WTC11 (cell line): ENCODE results near the gene GLYR1. TPM values are rescaled to one million over a fixed set of nuclear protein-coding genes. Genes with fewer than 3 reads are reported as not detected.

Experiments
- ATAC-seq: fragments of 200-7000 bp; cut with Tn5 transposase; 2 replicates; pipeline ENCODE4 v1.10.0; 2021; ENCODE audit warnings: mild to moderate bottlenecking, moderate library complexity
- CTCF ChIA-PET: fragments of 300-600 bp; sonication (Branson Sonifier 250); formaldehyde crosslinking; loops from one replicate; lab custom pipeline; 2021; ENCODE audit warnings: antibody characterized with exemption; lab: Charles Lee
- POLR2A ChIA-PET: fragments of 350-600 bp; sonication (Branson Sonifier 250); formaldehyde crosslinking; loops from one replicate; lab custom pipeline; 2021; ENCODE audit warnings: antibody characterized with exemption; lab: Charles Lee
- DNase-seq: peaks from one replicate; pipeline ENCODE4 v3.0.0; 2021; ENCODE audit warnings: low spot score
- H3K27ac Mint-ChIP-seq: 2 replicates; pipeline ENCODE4 v1.8.0; 2021; ENCODE audit warnings: mixed read lengths
- H3K27me3 Mint-ChIP-seq: 2 replicates; pipeline ENCODE4 v1.8.0; 2021; ENCODE audit warnings: low read depth, mild to moderate bottlenecking, moderate library complexity, mixed read lengths
- H3K36me3 Mint-ChIP-seq: 2 replicates; pipeline ENCODE4 v1.8.0; 2021; ENCODE audit warnings: mixed read lengths
- H3K4me1 Mint-ChIP-seq: 2 replicates; pipeline ENCODE4 v1.8.0; 2022; ENCODE audit warnings: mixed read lengths
- H3K4me3 Mint-ChIP-seq: 2 replicates; pipeline ENCODE4 v1.8.0; 2021; ENCODE audit warnings: mild to moderate bottlenecking, moderate library complexity, mixed read lengths
- H3K9me3 Mint-ChIP-seq: 2 replicates; pipeline ENCODE4 v1.8.0; 2021; ENCODE audit warnings: mixed read lengths
- CTCF ChIP-seq: fragments of 200-600 bp; IDR thresholded peaks from 2 replicates; pipeline ENCODE4 v1.8.0; 2022; ENCODE audit warnings: antibody characterized with exemption
- ETV6 ChIP-seq: sonication (generic); formaldehyde crosslinking; IDR thresholded peaks from 2 replicates; pipeline ENCODE4 v1.8.1; 2022; ENCODE audit warnings: mild to moderate bottlenecking, missing genetic modification reagents
- MAX ChIP-seq: sonication (generic); formaldehyde crosslinking; IDR thresholded peaks from 2 replicates; pipeline ENCODE4 v1.8.0; 2022; ENCODE audit warnings: mild to moderate bottlenecking, missing genetic modification reagents
- MYBL2 ChIP-seq: sonication (generic); formaldehyde crosslinking; IDR thresholded peaks from 2 replicates; pipeline ENCODE4 v1.8.1; 2023; ENCODE audit warnings: mild to moderate bottlenecking, moderate library complexity, missing genetic modification reagents
- NR2C2 ChIP-seq: sonication (generic); formaldehyde crosslinking; IDR thresholded peaks from 2 replicates; pipeline ENCODE4 v1.8.0; 2022; ENCODE audit warnings: mild to moderate bottlenecking, missing genetic modification reagents
- STAT6 ChIP-seq: sonication (generic); formaldehyde crosslinking; conservative IDR thresholded peaks from 2 replicates; pipeline ENCODE4 v1.8.1; 2023; ENCODE audit warnings: mild to moderate bottlenecking, low read depth, missing genetic modification reagents, moderate library complexity
- ZBTB21 ChIP-seq: sonication (generic); formaldehyde crosslinking; IDR thresholded peaks from 2 replicates; pipeline ENCODE4 v1.8.1; 2023; ENCODE audit warnings: mild to moderate bottlenecking, missing genetic modification reagents, borderline replicate concordance
- total RNA-seq: library from RNA; stranded (reverse); gene quantifications from 3 replicates; pipeline ENCODE4 v1.2.3, GENCODE V29; 2021
- TF ChIP-seq, protein P1 (sequence below): fragments of 250-450 bp; sonication (Bioruptor Pico); IDR thresholded peaks from 2 replicates; pipeline ENCODE4 v1.9.0; 2021; ENCODE audit warnings: mild to moderate bottlenecking, borderline replicate concordance
- TF ChIP-seq, protein P2 (sequence below): sonication (generic); formaldehyde crosslinking; IDR thresholded peaks from 2 replicates; pipeline ENCODE4 v1.8.1; 2022; ENCODE audit warnings: low read depth, missing genetic modification reagents, borderline replicate concordance
- TF ChIP-seq, protein P3 (sequence below): fragments of 250-450 bp; sonication (Bioruptor Pico); conservative IDR thresholded peaks from 2 replicates; pipeline ENCODE4 v1.9.0; 2021; ENCODE audit warnings: mild to moderate bottlenecking
- TF ChIP-seq, protein P4 (sequence below): sonication (generic); formaldehyde crosslinking; IDR thresholded peaks from 2 replicates; pipeline ENCODE4 v1.8.1; 2023; ENCODE audit warnings: mild to moderate bottlenecking, missing genetic modification reagents, moderate library complexity

The GLYR1 gene
- total RNA-seq, 1 experiment from 2014 or later = 103 TPM

- TF ChIP-seq CTCF (no peak), ETV6 (no peak), MYBL2 (no peak), NR2C2 (no peak)
These were observed 18.3 kb downstream of the GLYR1 start (continued) for GRCh38 chr16:4828567-4829321.

DNA sequence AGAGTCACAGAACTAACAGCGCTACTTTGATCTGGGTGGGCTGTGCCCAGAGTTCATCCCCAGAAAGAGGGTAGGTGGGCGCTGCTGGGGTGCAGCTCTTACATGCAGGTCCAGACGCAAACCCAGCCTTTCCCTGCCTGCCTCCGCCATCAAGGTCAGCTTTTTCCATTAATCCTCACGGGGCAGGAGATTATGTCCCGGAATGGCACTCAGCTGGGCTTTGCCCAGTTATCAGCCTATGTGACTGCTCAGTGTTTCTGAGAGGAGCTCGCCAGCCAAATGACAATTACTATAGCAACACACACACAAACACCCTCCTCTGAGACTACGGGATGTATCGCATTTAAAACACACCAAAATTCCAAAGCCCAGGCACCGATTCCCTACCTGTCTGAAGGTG is 20.1 kb downstream of the GLYR1 start:
- Mint-ChIP-seq H3K4me3 (no peak overlapping the region), H3K9me3 (no peaks in the 10 kb centered on the region), H3K27me3 (no peaks in the 10 kb centered on the region), H3K27ac (no peak overlapping the region), H3K36me3 (peaks cover 71% of the 10 kb centered on the region), H3K4me1 (no peaks in the 10 kb centered on the region)
- POLR2A ChIA-PET = no interaction called here
- no peak for DNase-seq
- TF ChIP-seq STAT6 (CRISPR knock-in tag) (no peak), MAX (no peak), ZBTB21 (CRISPR knock-in tag) (no peak)
- TF ChIP-seq, protein P1, sequence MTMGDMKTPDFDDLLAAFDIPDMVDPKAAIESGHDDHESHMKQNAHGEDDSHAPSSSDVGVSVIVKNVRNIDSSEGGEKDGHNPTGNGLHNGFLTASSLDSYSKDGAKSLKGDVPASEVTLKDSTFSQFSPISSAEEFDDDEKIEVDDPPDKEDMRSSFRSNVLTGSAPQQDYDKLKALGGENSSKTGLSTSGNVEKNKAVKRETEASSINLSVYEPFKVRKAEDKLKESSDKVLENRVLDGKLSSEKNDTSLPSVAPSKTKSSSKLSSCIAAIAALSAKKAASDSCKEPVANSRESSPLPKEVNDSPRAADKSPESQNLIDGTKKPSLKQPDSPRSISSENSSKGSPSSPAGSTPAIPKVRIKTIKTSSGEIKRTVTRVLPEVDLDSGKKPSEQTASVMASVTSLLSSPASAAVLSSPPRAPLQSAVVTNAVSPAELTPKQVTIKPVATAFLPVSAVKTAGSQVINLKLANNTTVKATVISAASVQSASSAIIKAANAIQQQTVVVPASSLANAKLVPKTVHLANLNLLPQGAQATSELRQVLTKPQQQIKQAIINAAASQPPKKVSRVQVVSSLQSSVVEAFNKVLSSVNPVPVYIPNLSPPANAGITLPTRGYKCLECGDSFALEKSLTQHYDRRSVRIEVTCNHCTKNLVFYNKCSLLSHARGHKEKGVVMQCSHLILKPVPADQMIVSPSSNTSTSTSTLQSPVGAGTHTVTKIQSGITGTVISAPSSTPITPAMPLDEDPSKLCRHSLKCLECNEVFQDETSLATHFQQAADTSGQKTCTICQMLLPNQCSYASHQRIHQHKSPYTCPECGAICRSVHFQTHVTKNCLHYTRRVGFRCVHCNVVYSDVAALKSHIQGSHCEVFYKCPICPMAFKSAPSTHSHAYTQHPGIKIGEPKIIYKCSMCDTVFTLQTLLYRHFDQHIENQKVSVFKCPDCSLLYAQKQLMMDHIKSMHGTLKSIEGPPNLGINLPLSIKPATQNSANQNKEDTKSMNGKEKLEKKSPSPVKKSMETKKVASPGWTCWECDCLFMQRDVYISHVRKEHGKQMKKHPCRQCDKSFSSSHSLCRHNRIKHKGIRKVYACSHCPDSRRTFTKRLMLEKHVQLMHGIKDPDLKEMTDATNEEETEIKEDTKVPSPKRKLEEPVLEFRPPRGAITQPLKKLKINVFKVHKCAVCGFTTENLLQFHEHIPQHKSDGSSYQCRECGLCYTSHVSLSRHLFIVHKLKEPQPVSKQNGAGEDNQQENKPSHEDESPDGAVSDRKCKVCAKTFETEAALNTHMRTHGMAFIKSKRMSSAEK (CRISPR knock-in tag) = no peak
- TF ChIP-seq, protein P2, sequence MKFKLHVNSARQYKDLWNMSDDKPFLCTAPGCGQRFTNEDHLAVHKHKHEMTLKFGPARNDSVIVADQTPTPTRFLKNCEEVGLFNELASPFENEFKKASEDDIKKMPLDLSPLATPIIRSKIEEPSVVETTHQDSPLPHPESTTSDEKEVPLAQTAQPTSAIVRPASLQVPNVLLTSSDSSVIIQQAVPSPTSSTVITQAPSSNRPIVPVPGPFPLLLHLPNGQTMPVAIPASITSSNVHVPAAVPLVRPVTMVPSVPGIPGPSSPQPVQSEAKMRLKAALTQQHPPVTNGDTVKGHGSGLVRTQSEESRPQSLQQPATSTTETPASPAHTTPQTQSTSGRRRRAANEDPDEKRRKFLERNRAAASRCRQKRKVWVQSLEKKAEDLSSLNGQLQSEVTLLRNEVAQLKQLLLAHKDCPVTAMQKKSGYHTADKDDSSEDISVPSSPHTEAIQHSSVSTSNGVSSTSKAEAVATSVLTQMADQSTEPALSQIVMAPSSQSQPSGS (CRISPR knock-in tag) = no peak
- TF ChIP-seq, protein P3, sequence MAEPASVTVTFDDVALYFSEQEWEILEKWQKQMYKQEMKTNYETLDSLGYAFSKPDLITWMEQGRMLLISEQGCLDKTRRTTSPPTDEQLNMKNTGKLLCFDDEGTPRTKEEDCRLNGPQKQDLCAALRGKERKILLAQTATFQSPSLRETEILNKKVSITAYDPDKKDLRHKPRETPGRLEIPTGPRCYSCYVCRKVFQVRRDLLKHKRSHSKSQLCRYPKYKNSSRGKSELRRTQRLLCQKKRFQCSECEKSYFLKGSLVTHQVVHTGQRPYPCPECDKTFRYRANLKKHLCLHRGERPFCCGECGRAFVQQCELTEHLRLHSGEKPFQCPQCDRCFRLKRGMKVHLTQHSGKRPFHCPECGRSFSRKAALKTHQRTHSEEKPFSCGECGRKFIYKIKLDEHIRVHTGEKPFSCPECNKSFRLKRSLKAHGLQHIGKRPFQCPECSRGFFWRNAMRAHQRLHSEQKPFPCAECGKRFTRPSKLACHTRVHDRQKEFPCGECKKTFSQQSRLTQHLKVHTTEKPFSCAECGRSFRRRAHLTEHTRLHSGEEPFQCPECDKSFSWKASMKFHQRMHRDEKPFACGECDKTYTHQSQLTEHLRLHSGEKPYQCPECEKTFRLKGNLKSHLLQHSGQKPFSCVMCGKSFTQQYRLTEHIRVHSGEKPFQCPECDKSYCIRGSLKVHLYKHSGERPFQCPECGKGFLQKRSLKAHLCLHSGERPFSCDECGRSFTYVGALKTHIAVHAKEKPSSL = no peak
- TF ChIP-seq, protein P4, sequence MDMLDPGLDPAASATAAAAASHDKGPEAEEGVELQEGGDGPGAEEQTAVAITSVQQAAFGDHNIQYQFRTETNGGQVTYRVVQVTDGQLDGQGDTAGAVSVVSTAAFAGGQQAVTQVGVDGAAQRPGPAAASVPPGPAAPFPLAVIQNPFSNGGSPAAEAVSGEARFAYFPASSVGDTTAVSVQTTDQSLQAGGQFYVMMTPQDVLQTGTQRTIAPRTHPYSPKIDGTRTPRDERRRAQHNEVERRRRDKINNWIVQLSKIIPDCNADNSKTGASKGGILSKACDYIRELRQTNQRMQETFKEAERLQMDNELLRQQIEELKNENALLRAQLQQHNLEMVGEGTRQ (CRISPR knock-in tag) = no peak
- ATAC-seq = no peak
- CTCF ChIA-PET = no interaction called here
